HG02938 (cell line): Measurements from ENCODE around the gene PLEKHM3.
A peak's percentile ranks its signal among the peaks of the same experiment; 100 is the strongest.

Experiments used
- ATAC-seq: cut with Tn5 transposase; IDR thresholded peaks from one replicate; pipeline ENCODE4 v1.9.1; 2021; ENCODE audit warnings: mild to moderate bottlenecking, moderate library complexity; ENCODE audit not compliant: unreplicated experiment

PLEKHM3 gene

GRCh38 chr2:207867056-207867455 is 158.3 kb downstream of the PLEKHM3 start:
- ATAC-seq: no peak

- no peak for ATAC-seq
These were observed 160.1 kb downstream of the PLEKHM3 start for GRCh38 chr2:207865210-207865609.

- no peak for ATAC-seq
These were observed 162.0 kb downstream of the PLEKHM3 start for GRCh38 chr2:207863345-207863744.

- ATAC-seq: no peak
These were observed 163.5 kb downstream of the PLEKHM3 start for GRCh38 chr2:207861789-207862188.

- ATAC-seq: no peak
These were observed 164.6 kb downstream of the PLEKHM3 start for GRCh38 chr2:207860685-207861084.

- ATAC-seq: no peak
These were observed 169.7 kb downstream of the PLEKHM3 start for GRCh38 chr2:207855591-207855990.

GRCh38 chr2:207854484-207855440 is 170.6 kb downstream of the PLEKHM3 start:
- ATAC-seq: no peak

- no peak for ATAC-seq
These were observed 172.5 kb downstream of the PLEKHM3 start for GRCh38 chr2:207852791-207853190.

- ATAC-seq: no peak
These were observed 175.9 kb downstream of the PLEKHM3 start for GRCh38 chr2:207849443-207849842.

GRCh38 chr2:207848545-207848928 is 176.8 kb downstream of the PLEKHM3 start:
- ATAC-seq: no peak

- no peak for ATAC-seq
These were observed 177.4 kb downstream of the PLEKHM3 start for GRCh38 chr2:207847807-207848544.

- ATAC-seq: no peak
These were observed 178.1 kb downstream of the PLEKHM3 start for GRCh38 chr2:207847098-207847806.

- no peak for ATAC-seq
These were observed 180.0 kb downstream of the PLEKHM3 start for GRCh38 chr2:207845202-207845864.

- ATAC-seq: no peak
These were observed 180.7 kb downstream of the PLEKHM3 start for GRCh38 chr2:207844648-207845047.

- no peak for ATAC-seq
These were observed 185.2 kb downstream of the PLEKHM3 start for GRCh38 chr2:207840101-207840500.

- ATAC-seq: no peak
These were observed 185.8 kb downstream of the PLEKHM3 start for GRCh38 chr2:207839575-207839974.

GRCh38 chr2:207839028-207839427 is 186.3 kb downstream of the PLEKHM3 start:
- ATAC-seq: no peak

GRCh38 chr2:207836521-207837133 is 188.7 kb downstream of the PLEKHM3 start:
- ATAC-seq: no peak

- no peak for ATAC-seq
These were observed 189.5 kb downstream of the PLEKHM3 start for GRCh38 chr2:207835805-207836204.

- peak; percentile 99 for ATAC-seq
These were observed 192.0 kb downstream of the PLEKHM3 start for GRCh38 chr2:207833251-207833751.
